ENCODE results near the gene LOXL3.

Gene LOXL3

GRCh38 chr2:74499267-74499939, 54.3 kb downstream of the LOXL3 start, which contains the start of gene LBX2:
Gene LBX2, minus strand, starts transcription at chr2:74499603. Its CDS starts 66 bp downstream, at chr2:74499537.
- DNase-seq (ENCODE audit: insufficient read length, low spot score) = no peak
- no peak for FAIRE-seq
- TF ChIP-seq, protein P1, sequence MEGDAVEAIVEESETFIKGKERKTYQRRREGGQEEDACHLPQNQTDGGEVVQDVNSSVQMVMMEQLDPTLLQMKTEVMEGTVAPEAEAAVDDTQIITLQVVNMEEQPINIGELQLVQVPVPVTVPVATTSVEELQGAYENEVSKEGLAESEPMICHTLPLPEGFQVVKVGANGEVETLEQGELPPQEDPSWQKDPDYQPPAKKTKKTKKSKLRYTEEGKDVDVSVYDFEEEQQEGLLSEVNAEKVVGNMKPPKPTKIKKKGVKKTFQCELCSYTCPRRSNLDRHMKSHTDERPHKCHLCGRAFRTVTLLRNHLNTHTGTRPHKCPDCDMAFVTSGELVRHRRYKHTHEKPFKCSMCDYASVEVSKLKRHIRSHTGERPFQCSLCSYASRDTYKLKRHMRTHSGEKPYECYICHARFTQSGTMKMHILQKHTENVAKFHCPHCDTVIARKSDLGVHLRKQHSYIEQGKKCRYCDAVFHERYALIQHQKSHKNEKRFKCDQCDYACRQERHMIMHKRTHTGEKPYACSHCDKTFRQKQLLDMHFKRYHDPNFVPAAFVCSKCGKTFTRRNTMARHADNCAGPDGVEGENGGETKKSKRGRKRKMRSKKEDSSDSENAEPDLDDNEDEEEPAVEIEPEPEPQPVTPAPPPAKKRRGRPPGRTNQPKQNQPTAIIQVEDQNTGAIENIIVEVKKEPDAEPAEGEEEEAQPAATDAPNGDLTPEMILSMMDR (IDR thresholded peaks at IDR 0.05; ENCODE audit: insufficient read depth, missing control alignments) = no peak

DNA sequence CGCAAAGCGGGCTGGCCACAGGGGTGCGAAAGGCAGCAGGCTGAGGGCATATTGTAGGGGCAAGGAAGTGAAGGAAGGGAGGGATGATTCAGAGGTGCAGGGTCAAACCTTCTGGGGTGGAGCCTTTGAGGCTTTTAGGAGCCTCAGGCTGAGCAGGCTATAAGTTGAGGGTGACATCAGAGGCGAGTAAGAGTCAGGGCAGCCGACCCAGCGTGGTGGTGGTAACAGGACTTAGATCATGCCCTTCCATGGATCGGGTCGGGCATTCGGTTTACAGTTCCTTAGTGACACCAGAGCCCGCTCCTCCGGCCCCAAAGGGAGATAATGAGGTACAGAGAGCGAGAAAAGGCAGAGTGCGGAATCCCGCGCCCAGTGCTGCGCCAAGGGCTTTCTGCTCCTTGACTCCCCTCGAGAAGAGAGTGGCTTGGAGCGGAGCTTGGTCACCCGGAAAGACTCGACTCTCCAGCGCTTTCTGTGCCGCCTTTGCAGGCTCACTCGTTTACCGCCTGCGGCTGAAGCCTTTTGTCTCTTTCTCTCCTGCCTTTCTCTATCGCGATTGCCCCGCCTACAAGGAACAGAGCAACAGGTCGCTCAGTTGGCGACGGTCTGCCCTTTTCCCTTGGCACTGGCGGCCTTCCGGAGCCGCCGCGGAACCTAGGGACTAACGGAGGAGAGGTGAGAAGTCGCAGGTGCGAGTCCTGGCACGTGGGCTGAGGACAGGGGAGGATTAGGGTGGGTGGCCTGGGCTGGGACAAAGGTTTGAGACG, 55.1 kb downstream of the LOXL3 start:
- no peak for FAIRE-seq
- TF ChIP-seq, protein P1 (IDR thresholded peaks at IDR 0.05; ENCODE audit: insufficient read depth, missing control alignments) = no peak
- no peak for DNase-seq (ENCODE audit: insufficient read length, low spot score)

- no peak for FAIRE-seq
- TF ChIP-seq, protein P1 (IDR thresholded peaks at IDR 0.05; ENCODE audit: insufficient read depth, missing control alignments) = no peak
Measured at GRCh38 chr2:74497777-74498499, 55.8 kb downstream of the LOXL3 start.

DNA sequence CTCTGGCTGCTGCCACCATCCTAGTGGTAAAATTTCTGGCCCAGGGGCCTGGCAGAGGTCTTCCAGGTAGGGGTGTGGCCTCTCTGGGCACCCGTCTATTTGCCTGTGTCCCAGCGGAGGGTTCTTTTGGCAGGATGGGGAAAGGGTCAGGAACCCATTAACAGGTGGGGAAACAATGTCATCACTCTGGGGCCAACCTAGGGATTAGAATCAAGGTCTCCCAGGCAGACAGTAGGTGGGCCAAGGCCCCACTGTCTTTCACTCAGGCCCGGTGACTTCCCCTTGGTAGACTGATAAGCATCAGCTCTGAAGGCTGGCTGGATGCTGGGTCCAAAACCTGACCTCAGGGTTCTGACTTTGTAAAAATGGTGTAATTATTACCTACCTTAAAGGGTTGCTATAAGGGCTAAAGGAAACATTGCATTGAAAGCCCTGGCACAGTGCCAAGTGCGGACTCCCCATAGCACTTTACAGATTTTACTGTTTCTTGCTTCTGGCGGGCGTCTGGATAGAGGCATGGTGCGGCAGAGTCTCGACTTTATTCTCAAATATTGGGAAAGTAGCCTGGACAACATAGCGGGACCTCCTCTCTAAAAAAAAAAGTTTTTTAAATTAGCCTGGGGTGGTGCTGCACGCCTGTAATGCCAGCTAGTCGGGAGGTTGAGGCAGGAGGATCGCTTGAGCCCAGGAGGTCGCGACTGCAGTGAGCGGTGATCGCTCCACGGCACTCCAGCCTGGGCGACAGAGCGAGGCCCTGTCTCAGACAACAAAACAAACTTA, 56.6 kb downstream of the LOXL3 start:
- no peak for DNase-seq (ENCODE audit: insufficient read length, low spot score)
- no peak for FAIRE-seq
- TF ChIP-seq, protein P1 (IDR thresholded peaks at IDR 0.05; ENCODE audit: insufficient read depth, missing control alignments) = no peak

More at GRCh38 chr2:74497777-74498499, 55.8 kb downstream of the LOXL3 start:
- DNase-seq (ENCODE audit: insufficient read length, low spot score) = no peak

DNA sequence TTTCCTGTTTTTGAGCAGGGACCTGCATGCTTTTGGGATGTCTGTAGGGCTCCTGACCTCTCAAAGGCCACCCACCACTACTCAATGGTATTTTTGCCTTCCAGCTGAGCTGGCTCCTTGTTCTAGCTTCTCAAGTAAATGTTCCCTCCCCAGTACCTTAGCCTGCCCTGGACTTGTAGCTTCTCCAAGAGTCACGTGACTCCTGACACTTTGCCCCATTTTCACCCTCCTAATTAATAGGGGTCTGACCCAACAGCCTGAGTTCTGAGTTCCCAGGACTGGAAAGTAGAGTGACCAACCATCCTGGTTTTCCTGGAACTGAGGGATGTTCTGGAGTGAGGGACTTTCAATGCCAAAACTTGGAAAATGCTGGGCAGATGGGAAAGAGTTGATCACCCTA, 58.3 kb downstream of the LOXL3 start:
- DNase-seq (ENCODE audit: insufficient read length, low spot score) = no peak
- no peak for FAIRE-seq
- TF ChIP-seq, protein P1 (IDR thresholded peaks at IDR 0.05; ENCODE audit: insufficient read depth, missing control alignments) = no peak

- FAIRE-seq = no peak
- DNase-seq (ENCODE audit: insufficient read length, low spot score) = no peak
- TF ChIP-seq, protein P1 (IDR thresholded peaks at IDR 0.05; ENCODE audit: insufficient read depth, missing control alignments) = no peak
Measured at GRCh38 chr2:74493546-74493945, 60.2 kb downstream of the LOXL3 start.
